GM12874 (cell line): ENCODE measurements around the gene PDK2.
A peak's percentile ranks its signal among the peaks of the same experiment; 100 is the strongest.

ENCODE experiments used
- CTCF ChIP-seq: IDR thresholded peaks from 2 replicates; pipeline ENCODE4 v1.5.1; 2011; ENCODE audit warnings: low read depth, mild to moderate bottlenecking, control low read depth, low read length, moderate library complexity; ENCODE audit not compliant: insufficient read depth

Gene PDK2

GRCh38 chr17:50143461-50144176 is 48.5 kb downstream of the PDK2 start:
- no peak for TF ChIP-seq CTCF

- TF ChIP-seq CTCF = no peak
Measured at GRCh38 chr17:50144355-50144754, 49.2 kb downstream of the PDK2 start.

GRCh38 chr17:50144845-50145531 is 49.8 kb downstream of the PDK2 start:
- TF ChIP-seq CTCF = no peak

GRCh38 chr17:50145532-50146229 is 50.5 kb downstream of the PDK2 start:
- TF ChIP-seq CTCF = no peak

GRCh38 chr17:50146230-50146926 is 51.2 kb downstream of the PDK2 start:
- peak; percentile 26; the same call in 1 of the 2 replicates for TF ChIP-seq CTCF

- TF ChIP-seq CTCF = no peak
Measured at GRCh38 chr17:50146927-50147665, 51.9 kb downstream of the PDK2 start.

- TF ChIP-seq CTCF = no peak
Measured at GRCh38 chr17:50147841-50148225, 52.7 kb downstream of the PDK2 start.
